Right lung (tissue), 5 donors: ENCODE data around the gene URGCP. TPM values are rescaled to one million over a fixed set of nuclear protein-coding genes. Genes with fewer than 3 reads are reported as not detected.
"Not testable (repeated sequence)": the region's sequence is repeated elsewhere in the genome, so short reads cannot be mapped to it uniquely, and the experiment has no call there.

Source experiments
- DNase-seq, 2 donors: peaks; one replicate each; pipeline ENCODE4 v3.0.0-alpha.2; 2013
- polyA plus RNA-seq, 5 donors: library from polyadenylated mRNA; unstranded; fragments of 120-200 nt; gene quantifications; one replicate each; pipeline versions ENCODE4 v1.2.1 to v1.2.3, GENCODE V29; 2013; ENCODE audit warnings: inconsistent platforms in 1 of 5, low replicate concordance in 1 of 5; ENCODE audit not compliant: insufficient read length in 5 of 5, insufficient read depth in 1 of 5

The URGCP gene
- polyA plus RNA-seq, 5 donors = 28.6 to 33.9 (median 29.0) TPM

DNA sequence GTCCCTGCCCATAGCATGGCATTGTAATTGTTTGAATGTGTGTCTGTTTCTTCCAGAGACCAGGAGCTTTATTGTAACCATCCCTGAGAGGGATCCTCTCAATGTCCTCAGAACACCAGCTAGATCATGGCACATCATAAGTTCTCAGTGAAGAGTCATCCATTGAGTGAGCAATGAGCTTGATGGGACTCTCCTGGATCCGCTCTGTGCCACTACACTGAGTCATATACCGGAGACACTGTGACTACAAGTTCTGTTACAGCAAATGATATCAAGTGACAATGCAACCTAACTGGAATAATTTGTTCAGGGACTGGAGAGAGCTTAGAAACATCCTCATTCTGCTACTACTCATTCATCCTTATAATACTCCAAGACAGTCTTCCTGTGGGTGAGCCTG lies 62.1 kb downstream of the URGCP start:
- no peak for DNase-seq

DNA sequence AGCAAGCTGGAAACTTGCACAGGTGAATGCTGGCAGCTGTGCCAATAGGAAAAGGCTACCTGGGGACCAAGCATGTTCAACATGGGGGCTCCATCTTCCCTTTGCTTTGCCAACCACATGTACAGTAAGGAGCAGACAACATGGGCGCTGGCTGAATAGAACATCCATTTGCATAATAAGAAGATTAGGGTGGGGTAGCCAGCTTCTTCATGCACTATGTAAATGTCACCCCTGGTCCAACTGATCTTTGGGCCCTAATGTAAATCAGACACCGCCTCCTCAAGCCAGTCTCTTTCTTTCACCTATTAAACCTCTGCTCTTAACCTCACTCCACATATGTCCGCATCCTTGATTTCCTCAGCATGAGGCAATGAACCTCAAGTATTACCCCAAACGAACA lies 63.1 kb downstream of the URGCP start:
- DNase-seq = no peak

DNA sequence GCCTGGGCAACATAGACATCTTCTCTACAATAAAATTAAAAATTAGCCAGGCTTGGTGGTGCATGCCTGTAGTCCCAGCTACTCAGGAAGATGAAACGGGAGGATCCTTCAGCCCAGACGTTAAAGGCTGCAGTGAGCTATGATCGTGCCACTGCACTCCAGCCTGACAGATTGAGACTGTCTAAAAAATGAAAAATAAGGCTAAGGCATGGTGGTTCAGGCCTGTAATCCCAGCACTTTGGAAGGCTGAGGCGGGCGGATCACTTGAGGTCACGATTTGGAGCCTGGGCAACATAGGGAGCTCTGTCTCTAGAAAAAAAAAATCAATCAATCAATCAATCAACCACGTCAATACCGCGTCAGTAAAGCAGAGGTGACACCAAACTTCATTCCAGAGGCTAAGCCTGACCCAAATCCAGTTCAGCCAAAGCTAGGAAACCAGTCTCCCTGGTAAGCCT lies 68.2 kb downstream of the URGCP start:
- no peak for DNase-seq

DNA sequence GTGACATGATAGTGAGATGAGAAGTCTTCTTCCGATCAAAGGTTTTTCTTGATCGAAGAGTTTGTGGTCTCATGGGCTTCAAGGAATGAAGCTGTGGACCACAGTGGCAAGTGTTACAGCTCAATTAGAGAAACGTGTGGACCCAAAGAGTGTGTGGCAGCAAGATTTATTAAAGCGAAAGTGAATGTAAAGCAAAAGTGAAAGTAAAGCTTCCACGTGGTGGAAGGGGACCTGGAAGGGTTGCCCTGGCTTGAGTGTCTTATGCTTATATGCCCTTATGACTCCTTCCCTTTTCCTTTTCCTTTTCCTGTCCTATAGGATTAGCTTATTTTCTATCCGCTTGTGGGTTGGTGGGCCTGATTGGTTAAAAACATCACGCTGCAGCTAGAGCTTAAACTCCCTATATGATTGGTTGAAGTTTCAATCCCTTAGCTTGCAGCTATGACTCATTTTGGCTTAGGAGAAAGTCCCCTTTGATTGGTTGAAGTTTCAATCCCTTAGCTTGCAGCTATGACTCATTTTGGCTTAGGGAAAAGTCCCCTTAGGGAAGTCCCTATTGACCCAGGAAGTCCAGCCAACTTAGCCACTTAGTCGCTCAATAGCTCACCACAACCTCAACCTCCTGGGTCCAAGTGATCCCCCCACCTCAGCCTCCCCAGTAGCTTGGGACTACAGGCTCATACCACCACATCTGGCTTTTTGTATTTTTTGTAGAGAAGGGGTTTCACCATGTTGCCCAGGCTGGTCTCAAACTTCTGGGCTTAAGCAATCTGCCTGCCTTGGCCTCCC lies 71.7 kb downstream of the URGCP start:
- DNase-seq = peak in 1 of 2 donors; percentile 3

DNA sequence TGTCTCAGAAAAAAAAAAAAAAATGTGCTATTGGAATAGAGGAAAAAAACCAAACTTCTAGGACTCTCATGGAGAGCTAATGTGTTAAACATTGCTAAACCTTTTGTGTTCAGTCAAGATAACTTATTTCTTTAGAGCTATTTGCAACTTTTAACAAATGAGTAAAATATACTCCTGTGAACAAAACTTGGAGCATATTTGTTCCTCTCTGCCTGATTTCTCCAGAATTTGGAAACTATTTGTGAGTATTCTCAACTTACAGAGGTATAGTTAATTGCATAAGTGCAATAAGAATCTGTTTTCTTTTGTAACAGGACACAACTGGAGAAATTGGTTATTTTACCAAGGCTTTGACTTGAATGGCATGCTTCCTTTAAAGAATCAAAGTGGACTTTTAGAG lies 75.5 kb downstream of the URGCP start:
- not testable (repeated sequence) for DNase-seq

Other genes with a start within 250 kb of the URGCP start
- 10 to 100 TPM; 57.6 to 82.4 (median 80.1) TPM for gene COA1, start 177.1 kb downstream of the URGCP start, polyA plus RNA-seq
- 10 to 100 TPM; 40.5 to 49.2 (median 43.4) TPM for gene BLVRA, start 147.9 kb downstream of the URGCP start, polyA plus RNA-seq
- gene MRPS24, start 37.1 kb downstream of the URGCP start, polyA plus RNA-seq = 10 to 100 TPM; 47.9 to 88.1 (median 57.2) TPM
- 10 to 100 TPM; 13.0 to 21.0 (median 15.0) TPM for gene UBE2D4, start 19.8 kb upstream of the URGCP start, polyA plus RNA-seq
- gene SPDYE1, start 91.3 kb upstream of the URGCP start, polyA plus RNA-seq = 1 to 10 TPM in 4 of 5 donors, under 1 TPM in 1; 0.73 to 2.1 (median 1.8) TPM
- gene DBNL, start 138.1 kb upstream of the URGCP start, polyA plus RNA-seq = 10 to 100 TPM; 53.5 to 89.2 (median 59.3) TPM
- gene PGAM2, start 159.0 kb upstream of the URGCP start, polyA plus RNA-seq = 10 to 100 TPM in 1 of 5 donors, under 1 TPM in 3, not detected in 1; 0.26 to 15.8 (median 0.61) TPM
- gene POLM, start 175.9 kb upstream of the URGCP start, polyA plus RNA-seq = 10 to 100 TPM; 15.5 to 29.4 (median 26.6) TPM
- 10 to 100 TPM; 40.9 to 74.4 (median 48.2) TPM for gene AEBP1, start 197.7 kb upstream of the URGCP start, polyA plus RNA-seq
- 100 to 1,000 TPM in 3 of 5 donors, 10 to 100 TPM in 2; 87.9 to 126 (median 101) TPM for gene POLD2, start 217.0 kb upstream of the URGCP start, polyA plus RNA-seq
- 1 to 10 TPM in 2 of 5 donors, under 1 TPM in 3; 0.39 to 1.4 (median 0.90) TPM for gene MYL7, start 234.7 kb upstream of the URGCP start, polyA plus RNA-seq